Kidney epithelial cell (primary cell): ENCODE data around the gene TIPARP. TPM values are rescaled to one million over a fixed set of nuclear protein-coding genes. Genes with fewer than 3 reads are reported as not detected.

Source experiments
- DNase-seq: peaks from one replicate; pipeline ENCODE4 v3.0.0-alpha.2; 2010; ENCODE audit warnings: low read depth
- H3K27me3 ChIP-seq: 2 replicates; pipeline ENCODE4 v1.6.0; 2011; ENCODE audit warnings: low read length; ENCODE audit not compliant: control insufficient read depth, insufficient read depth
- H3K36me3 ChIP-seq: 2 replicates; pipeline ENCODE4 v1.5.1; 2011; ENCODE audit warnings: low read length; ENCODE audit not compliant: control insufficient read depth, insufficient read depth
- H3K4me3 ChIP-seq: 2 replicates; pipeline ENCODE4 v1.5.1; 2011; ENCODE audit warnings: low read depth, mild to moderate bottlenecking, control low read depth, low read length
- total RNA-seq: library from RNA; depleted of rRNA; stranded (reverse); fragments of >200 nt; gene quantifications from 2 replicates; pipeline ENCODE4 v1.2.3, GENCODE V29; 2015
- TF ChIP-seq, protein P1 (sequence below): IDR thresholded peaks from 2 replicates; pipeline ENCODE4 v1.5.1; 2011; ENCODE audit warnings: mild to moderate bottlenecking, moderate library complexity, low read length, control low read depth, inconsistent platforms; ENCODE audit not compliant: insufficient read depth, poor library complexity, severe bottlenecking

Gene TIPARP, protein sequence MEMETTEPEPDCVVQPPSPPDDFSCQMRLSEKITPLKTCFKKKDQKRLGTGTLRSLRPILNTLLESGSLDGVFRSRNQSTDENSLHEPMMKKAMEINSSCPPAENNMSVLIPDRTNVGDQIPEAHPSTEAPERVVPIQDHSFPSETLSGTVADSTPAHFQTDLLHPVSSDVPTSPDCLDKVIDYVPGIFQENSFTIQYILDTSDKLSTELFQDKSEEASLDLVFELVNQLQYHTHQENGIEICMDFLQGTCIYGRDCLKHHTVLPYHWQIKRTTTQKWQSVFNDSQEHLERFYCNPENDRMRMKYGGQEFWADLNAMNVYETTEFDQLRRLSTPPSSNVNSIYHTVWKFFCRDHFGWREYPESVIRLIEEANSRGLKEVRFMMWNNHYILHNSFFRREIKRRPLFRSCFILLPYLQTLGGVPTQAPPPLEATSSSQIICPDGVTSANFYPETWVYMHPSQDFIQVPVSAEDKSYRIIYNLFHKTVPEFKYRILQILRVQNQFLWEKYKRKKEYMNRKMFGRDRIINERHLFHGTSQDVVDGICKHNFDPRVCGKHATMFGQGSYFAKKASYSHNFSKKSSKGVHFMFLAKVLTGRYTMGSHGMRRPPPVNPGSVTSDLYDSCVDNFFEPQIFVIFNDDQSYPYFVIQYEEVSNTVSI
- total RNA-seq = 19.8 and 26.2 TPM in 2 replicates

DNA sequence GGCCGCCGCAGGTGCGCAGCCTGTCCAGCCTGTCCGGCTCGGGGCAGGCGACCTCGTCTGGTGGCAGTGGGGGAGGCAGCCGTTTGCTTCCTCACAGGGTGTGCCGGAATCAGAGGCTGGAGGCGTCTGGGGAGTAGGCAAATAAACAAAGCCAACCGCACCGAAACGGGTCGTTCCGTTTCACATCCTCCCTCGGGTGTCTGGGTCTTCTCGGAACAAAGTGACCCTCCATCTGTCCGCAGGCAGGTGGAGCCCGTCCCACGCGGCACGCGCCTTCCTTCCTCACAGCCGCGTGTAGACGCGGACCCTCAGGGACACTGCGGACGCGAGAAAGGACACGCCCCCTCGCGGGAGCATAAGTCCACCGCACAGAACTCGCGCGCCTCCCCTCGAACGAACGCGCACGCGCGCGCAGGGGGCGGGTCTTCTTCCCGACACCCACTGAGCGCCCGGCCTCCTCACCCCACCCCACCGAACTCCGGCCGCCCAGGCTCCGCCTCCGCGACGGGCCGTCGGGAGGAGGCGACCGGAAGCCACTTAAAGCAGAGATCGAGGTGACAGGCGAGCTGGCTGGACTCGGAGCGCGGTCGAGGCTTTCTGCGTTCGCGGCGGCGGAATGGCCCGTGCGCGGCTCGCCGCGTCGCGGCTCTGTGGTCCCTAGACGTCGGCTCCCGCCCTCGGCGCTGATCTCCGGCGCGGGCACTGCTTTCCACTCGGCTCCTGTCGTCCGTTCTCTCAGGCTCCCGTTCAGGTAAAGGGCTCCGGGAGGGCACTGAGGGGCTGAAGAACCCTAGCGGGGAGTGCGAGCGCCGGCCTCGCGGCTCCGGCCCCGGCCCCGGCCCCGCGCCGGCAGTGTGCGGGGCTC lies at the start of gene TIPARP:
TSS of gene TIPARP (plus strand) at position 545 of the 865 bp plus-strand sequence. CDS start 3,108 bp downstream, outside the sequence.
- no peaks in the 10 kb centered on the region for H3K27me3 ChIP-seq

DNA sequence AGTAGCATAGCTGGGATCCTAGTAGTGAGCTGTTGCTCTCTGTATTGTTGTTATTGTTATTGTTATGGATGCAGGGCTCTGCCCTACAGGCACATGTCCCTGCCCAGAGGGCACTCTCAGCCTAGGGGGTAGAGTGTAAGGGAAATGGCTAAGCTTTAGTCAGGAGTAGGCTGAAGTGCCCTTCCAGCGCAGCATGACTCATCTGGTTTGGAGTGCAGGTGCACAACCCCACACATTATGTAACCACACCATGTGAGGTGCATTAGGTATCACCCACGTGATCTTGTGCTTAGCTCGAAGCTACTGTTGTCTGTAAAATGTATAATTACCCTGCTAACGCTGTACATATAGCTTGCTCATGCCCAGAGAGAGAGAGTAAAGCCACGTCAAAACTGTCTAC lies 48.3 kb upstream of the TIPARP start:
- TF ChIP-seq, protein P1, sequence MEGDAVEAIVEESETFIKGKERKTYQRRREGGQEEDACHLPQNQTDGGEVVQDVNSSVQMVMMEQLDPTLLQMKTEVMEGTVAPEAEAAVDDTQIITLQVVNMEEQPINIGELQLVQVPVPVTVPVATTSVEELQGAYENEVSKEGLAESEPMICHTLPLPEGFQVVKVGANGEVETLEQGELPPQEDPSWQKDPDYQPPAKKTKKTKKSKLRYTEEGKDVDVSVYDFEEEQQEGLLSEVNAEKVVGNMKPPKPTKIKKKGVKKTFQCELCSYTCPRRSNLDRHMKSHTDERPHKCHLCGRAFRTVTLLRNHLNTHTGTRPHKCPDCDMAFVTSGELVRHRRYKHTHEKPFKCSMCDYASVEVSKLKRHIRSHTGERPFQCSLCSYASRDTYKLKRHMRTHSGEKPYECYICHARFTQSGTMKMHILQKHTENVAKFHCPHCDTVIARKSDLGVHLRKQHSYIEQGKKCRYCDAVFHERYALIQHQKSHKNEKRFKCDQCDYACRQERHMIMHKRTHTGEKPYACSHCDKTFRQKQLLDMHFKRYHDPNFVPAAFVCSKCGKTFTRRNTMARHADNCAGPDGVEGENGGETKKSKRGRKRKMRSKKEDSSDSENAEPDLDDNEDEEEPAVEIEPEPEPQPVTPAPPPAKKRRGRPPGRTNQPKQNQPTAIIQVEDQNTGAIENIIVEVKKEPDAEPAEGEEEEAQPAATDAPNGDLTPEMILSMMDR = no peak
- no peak for DNase-seq
- Histone ChIP-seq H3K36me3 (no peaks in the 10 kb centered on the region), H3K27me3 (no peaks in the 10 kb centered on the region), H3K4me3 (no peak overlapping the region)

More for the DNA sequence above, at the start of gene TIPARP:
- H3K36me3 ChIP-seq = no peaks in the 10 kb centered on the region
- peak; percentile 83 for DNase-seq
- TF ChIP-seq, protein P1 = peak; percentile 66
- H3K4me3 ChIP-seq = peak within 1 kb of the TSS; percentile 90

DNA sequence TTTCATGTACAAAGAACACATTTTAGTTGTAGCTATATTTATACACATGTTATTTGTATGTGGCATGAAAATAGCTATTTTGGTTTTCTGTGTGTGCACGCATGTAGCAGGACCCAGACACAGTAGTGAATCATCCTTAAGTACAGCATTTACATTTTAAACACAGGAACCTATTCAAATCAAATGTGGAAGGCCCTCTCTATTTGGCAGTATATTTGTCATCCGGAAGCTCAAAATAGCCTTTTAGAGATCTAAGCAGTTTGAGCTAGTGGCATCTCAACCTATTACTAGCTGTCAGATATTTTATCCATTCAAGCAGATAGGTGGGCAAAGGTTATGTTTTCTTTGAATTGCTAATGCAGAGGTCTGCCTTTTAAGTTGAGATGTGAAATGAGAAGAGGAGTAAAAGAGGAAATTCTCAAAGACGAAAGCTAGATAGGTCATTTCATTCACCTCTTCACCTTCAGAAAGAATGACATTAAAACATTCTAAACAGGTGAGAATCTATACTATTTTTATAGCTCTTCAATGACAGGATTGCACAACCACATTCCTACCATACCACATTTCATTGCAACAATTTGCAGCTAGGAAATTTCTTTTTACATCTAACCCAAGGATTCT lies 46.3 kb upstream of the TIPARP start:
- Histone ChIP-seq H3K27me3 (no peaks in the 10 kb centered on the region), H3K36me3 (no peaks in the 10 kb centered on the region), H3K4me3 (no peak overlapping the region)
- DNase-seq = no peak
- TF ChIP-seq, protein P1 = no peak

DNA sequence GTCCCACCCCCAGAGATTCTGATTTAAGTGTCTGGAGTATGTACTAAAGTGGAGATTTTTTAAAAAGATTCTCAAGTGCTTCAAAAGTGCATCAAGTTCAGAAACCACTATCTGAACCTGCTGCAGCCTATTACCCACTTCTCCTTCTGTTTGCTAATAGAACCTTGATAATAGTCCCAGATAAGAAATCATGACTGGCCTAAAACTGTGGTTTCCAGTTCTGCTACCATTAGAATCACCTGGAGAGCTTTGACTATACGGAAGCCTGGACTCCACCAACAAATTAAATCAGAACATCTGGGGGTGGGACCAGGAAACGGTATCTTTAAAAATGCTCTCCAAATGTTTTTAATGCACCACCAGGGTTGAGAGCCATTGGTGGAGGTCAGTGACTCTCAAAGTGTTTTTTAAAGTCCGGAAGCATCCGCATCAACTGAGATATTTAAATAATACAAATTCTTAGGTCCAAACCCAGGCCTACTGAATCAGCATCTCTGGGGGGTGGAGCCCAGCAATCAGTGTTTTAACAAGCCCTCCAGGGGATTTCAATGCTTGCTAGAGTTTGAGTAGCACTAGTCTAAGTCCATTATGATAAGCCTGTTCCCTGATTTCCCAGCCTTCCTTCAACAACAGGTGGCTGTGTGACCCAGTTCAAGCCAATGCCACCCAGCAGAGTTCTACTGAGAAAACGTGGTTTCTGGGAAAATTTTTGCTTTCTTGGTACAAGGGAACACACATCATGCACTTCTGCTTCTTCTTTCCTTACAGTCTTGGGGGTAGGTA lies 45.4 kb upstream of the TIPARP start:
- H3K27me3 ChIP-seq = no peaks in the 10 kb centered on the region

More for the DNA sequence above, 45.4 kb upstream of the TIPARP start:
- no peak for DNase-seq
- no peak overlapping the region for H3K4me3 ChIP-seq
- TF ChIP-seq, protein P1 = no peak
- no peaks in the 10 kb centered on the region for H3K36me3 ChIP-seq
